Skeletal muscle satellite cell (primary cell): ENCODE results near the gene SPIN1. TPM values are rescaled to one million over a fixed set of nuclear protein-coding genes. Genes with fewer than 3 reads are reported as not detected.
"Not testable (repeated sequence)": the region's sequence is repeated elsewhere in the genome, so short reads cannot be mapped to it uniquely, and the experiment has no call there.

Experiments used
- H3K27me3 ChIP-seq: 2 replicates; pipeline ENCODE4 v1.7.0; 2013; ENCODE audit warnings: low read length; ENCODE audit not compliant: control insufficient read depth, insufficient read depth
- H3K36me3 ChIP-seq: 2 replicates; pipeline ENCODE4 v1.7.0; 2013; ENCODE audit warnings: mild to moderate bottlenecking, control low read depth, low read length; ENCODE audit not compliant: insufficient read depth
- H3K4me1 ChIP-seq: 2 replicates; pipeline ENCODE4 v1.7.0; 2013; ENCODE audit warnings: low read length; ENCODE audit not compliant: control insufficient read depth, insufficient read depth
- H3K4me2 ChIP-seq: 2 replicates; pipeline ENCODE4 v1.7.0; 2013; ENCODE audit warnings: mild to moderate bottlenecking, low read length
- H3K4me3 ChIP-seq: 2 replicates; pipeline ENCODE4 v1.7.0; 2013; ENCODE audit warnings: low read length
- H3K9ac ChIP-seq: 2 replicates; pipeline ENCODE4 v1.7.0; 2013; ENCODE audit warnings: mild to moderate bottlenecking, low read depth, low read length, moderate library complexity
- H3K9me3 ChIP-seq: replicated peaks from 2 replicates; pipeline ENCODE4 v1.7.0; 2013; ENCODE audit warnings: mild to moderate bottlenecking, control low read depth, low read length
- total RNA-seq: library from RNA; depleted of rRNA; stranded (reverse); fragments of >200 nt; gene quantifications from 2 replicates; pipeline ENCODE4 v1.2.3, GENCODE V29; 2012; rRNA removed

The SPIN1 gene
- 52.2 and 54.5 TPM in 2 replicates for total RNA-seq

DNA sequence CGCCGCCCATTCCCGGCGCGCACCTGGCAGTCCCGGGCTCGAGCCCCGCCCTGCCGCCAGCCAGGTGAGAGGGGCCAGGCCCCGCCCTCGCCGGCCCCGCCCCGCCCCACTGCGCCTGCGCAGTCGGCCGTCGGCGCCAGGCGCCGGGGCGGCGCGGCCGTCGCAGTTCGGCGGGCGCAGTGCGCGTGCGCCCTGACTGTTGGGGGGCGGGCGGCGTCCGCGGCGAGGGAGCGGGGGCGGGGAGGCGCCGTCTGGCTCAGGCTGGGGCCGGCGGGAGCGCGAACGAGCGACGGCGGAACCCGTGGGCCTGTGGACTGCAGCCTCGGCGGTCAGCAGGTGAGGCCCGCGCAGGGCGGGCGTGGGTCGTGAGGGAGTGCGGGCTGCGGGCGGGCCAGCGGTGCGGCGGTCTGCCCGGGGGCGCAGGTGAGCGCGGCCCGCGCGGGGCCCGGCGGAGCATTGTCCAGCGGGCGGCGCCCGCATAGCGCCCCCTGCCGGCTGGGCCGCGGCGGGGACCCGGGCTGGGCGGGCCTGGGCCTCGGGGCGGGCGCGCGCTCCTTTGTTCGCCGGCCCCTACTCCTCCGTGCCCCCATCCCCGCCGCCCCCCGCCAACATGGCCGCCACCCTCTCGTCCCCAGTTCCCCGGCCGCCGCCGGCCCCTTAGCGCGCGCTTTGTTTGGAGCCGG lies at the start of gene SPIN1:
Gene SPIN1 (plus strand): TSS at position 242 of the 683 bp plus-strand sequence. CDS start 38,096 bp downstream, outside the sequence.
- Histone ChIP-seq H3K9ac (peak within 1 kb of the TSS; percentile 89), H3K9me3 (no peaks in the 10 kb centered on the region), H3K27me3 (no peaks in the 10 kb centered on the region), H3K36me3 (no peaks in the 10 kb centered on the region), H3K4me1 (peaks cover 24% of the 10 kb centered on the region), H3K4me2 (peak within 1 kb of the TSS; percentile 98), H3K4me3 (peak within 1 kb of the TSS; percentile 89)

DNA sequence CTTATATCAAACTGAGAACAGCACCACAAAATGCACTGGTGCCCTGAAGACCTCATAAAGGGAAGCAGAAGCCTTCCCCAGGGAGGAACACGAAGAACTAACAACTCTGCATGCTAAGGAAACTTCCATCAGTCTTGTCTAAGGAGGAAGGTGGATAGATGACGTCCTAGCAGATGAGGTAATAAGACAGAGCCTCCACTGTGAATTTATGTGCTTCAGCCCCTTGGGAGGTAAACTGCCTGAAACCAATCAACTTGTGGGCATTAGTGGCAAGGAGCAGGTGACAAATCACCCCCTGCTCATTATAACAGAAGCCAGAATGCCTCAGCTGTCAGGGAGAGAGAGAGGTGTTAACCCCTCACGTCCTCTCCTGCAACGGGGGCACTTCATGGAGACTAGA lies 48.9 kb upstream of the SPIN1 start:
- Histone ChIP-seq H3K9me3 (no peaks in the 10 kb centered on the region), H3K4me2 (no peak overlapping the region), H3K27me3 (no peaks in the 10 kb centered on the region), H3K4me1 (no peaks in the 10 kb centered on the region), H3K9ac (no peak overlapping the region), H3K4me3 (no peak overlapping the region), H3K36me3 (no peaks in the 10 kb centered on the region)

DNA sequence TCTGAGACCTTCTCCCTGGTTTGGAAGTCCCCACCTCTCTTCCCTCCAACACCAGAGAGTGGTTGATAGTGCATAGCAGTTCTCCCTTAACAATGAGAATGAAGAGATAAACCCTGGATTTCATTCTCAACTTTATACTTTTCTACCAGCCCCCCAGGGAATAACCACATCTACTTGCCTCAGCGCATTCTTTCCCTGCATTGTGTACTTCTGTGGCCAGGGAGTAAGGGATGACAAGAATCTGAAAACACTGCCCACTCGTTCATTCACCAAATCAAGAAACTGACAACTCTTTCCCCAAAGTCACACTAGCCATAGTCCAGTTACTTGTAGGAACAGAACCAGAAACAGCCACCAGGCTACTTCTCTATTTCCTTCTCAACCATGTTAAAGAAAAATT lies 46.0 kb upstream of the SPIN1 start:
- Histone ChIP-seq H3K4me3 (no peak overlapping the region), H3K36me3 (no peaks in the 10 kb centered on the region), H3K27me3 (no peaks in the 10 kb centered on the region), H3K4me1 (no peaks in the 10 kb centered on the region), H3K4me2 (no peak overlapping the region), H3K9me3 (no peaks in the 10 kb centered on the region), H3K9ac (no peak overlapping the region)

DNA sequence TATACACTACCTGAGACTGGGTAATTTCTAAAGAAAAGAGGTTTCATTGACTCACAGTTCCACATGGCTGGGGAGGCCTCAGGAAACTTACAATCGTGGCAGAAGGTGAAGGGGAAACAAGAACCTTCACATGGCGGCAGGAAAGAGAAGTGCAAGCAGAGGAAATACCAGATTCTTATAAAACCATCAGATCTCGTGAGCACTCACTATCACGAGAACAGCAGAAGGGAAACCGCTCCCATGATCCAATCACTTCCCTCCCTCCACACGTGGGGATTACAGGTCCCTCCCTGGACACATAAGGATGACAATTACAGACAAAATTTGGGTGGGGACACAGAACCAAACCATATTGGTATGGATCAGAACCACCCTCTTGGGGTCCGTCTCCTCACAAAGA lies 44.2 kb upstream of the SPIN1 start:
- no peak overlapping the region for H3K9ac ChIP-seq
- H3K9me3 ChIP-seq: no peaks in the 10 kb centered on the region

DNA sequence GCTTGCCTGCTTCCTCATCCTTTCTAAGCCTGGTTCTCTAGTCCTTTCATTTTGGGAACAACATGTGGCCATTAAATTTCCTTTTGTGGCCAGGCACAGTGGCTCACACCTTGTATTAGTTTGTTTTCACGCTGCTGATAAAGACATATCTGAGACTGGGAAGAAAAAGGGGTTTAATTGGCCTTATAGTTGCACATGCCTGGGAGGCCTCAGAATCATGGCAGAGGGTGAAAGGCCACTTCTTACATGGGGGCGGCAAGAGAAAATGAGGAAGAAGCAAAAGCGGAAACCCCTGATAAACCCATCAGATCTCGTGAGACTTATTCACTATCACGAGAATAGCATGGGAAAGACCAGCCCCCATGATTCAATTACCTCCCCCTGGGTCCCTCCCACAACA lies 37.9 kb upstream of the SPIN1 start:
- H3K4me1 ChIP-seq, H3K4me3 ChIP-seq, H3K4me2 ChIP-seq, H3K36me3 ChIP-seq, H3K9ac ChIP-seq, H3K27me3 ChIP-seq, H3K9me3 ChIP-seq: not testable (repeated sequence)

More for the DNA sequence above, 44.2 kb upstream of the SPIN1 start:
- Histone ChIP-seq H3K4me2 (no peak overlapping the region), H3K4me3 (no peak overlapping the region), H3K4me1 (no peaks in the 10 kb centered on the region), H3K36me3 (no peaks in the 10 kb centered on the region), H3K27me3 (no peaks in the 10 kb centered on the region)

DNA sequence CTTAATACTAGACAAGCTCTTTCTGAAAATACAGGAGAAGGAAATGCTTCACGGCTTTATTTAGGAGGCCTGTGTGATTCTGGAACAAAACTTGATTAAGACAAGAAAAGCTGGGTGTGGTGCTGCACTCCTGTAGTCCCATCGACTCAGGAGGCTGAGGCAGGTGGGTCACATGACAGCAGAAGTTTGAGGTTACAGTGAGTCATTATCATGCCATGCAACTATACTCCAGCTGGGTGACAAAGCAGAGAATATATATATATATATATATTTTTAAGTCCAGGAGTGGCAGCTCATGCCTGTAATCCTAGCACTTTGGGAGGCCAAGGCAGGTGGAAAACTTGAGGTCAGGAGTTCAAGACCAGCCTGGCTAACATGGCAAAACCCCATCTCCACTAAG lies 33.1 kb upstream of the SPIN1 start:
- H3K27me3 ChIP-seq: peaks cover 1% of the 10 kb centered on the region
- H3K9ac ChIP-seq: no peak overlapping the region
- H3K4me3 ChIP-seq: no peak overlapping the region
- H3K4me1 ChIP-seq: no peaks in the 10 kb centered on the region
- H3K9me3 ChIP-seq: no peaks in the 10 kb centered on the region
- H3K36me3 ChIP-seq: no peaks in the 10 kb centered on the region
- H3K4me2 ChIP-seq: no peak overlapping the region

DNA sequence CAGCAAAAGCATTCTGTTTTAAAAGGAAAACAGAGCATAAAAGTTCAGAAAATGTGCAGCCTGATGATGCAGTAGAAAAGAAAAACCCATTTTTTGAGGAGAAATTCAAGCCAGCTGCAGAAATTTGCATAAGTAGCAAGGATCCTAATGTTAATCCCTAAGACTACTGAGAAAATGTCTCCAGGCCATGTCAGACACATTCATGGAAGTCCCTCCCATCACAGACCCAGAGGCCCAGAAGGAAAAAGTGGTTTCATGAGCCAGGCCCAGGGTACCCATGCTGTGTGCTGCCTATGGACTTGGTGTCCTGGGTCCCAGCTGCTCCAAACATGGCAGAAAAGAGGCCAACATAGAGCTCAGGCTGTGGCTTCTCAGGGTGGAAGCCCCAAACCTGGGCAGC lies 31.0 kb upstream of the SPIN1 start:
- H3K4me3 ChIP-seq, H3K4me2 ChIP-seq, H3K27me3 ChIP-seq, H3K9me3 ChIP-seq, H3K4me1 ChIP-seq, H3K9ac ChIP-seq, H3K36me3 ChIP-seq: not testable (repeated sequence)

DNA sequence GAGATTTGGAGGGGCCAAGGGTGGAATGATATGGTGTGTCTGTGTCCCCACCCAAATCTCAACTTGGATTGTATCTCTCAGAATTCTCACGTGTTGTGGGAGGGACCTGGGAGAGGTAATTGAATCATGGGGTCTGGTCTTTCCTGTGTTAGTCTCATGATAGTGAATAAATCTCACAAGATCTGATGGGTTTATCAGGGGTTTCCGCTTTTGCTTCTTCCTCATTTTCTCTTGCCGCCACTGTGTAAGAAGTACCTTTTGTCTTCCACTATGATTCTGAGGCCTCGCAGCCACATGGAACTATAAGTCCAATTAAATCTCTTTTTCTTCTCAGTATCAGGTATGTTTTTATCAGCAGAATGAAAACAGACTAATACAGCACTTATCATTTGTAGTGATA lies 29.5 kb upstream of the SPIN1 start:
- Histone ChIP-seq H3K27me3 (peaks cover 3% of the 10 kb centered on the region), H3K9me3 (no peaks in the 10 kb centered on the region), H3K4me1 (no peaks in the 10 kb centered on the region), H3K4me3 (no peak overlapping the region), H3K36me3 (no peaks in the 10 kb centered on the region), H3K9ac (no peak overlapping the region), H3K4me2 (no peak overlapping the region)

DNA sequence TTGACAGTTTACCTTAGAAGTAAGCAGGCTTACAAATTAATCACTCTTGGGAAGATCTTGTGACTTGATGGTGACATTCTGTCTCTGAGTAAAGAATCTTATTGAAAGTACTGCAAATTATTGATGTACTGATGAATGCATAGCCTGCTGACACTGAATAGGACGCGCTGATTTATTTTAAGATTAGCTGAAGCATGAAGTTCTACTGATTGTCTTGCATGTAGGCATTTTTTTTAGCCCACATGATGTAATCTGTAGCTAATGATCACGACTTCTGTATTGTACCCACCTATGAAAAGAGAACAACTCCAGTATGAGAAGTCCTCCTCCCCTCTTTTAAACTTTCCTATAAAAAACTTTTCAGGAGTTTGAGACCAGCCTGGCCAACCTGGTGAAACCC lies 28.3 kb upstream of the SPIN1 start:
- H3K27me3 ChIP-seq: peaks cover 3% of the 10 kb centered on the region
- no peaks in the 10 kb centered on the region for H3K4me1 ChIP-seq
- no peak overlapping the region for H3K4me2 ChIP-seq
- H3K9me3 ChIP-seq: no peaks in the 10 kb centered on the region
- H3K4me3 ChIP-seq: no peak overlapping the region
- no peaks in the 10 kb centered on the region for H3K36me3 ChIP-seq
- no peak overlapping the region for H3K9ac ChIP-seq

DNA sequence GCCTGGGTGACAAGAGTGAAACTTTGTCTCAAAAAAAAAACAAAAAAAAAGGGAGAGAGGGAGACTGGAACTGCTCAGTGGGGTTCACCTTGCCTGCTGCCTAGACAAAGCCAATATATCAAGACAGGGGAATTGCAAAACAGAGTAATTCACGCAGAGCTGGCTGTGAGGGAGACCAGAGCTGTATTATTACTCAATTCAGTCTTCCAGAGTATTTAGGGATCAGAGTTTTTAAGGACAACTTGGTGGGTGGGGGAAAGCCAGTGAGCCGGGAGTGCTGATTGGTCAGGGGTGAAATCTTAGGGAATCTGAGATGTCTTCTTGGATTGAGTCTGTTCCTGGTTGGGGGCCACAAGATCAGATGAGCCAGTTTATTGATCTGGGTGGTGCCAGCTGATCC lies 25.6 kb upstream of the SPIN1 start:
- no peak overlapping the region for H3K9ac ChIP-seq
- no peaks in the 10 kb centered on the region for H3K36me3 ChIP-seq
- H3K4me3 ChIP-seq: no peak overlapping the region
- no peaks in the 10 kb centered on the region for H3K4me1 ChIP-seq
- H3K4me2 ChIP-seq: no peak overlapping the region
- H3K9me3 ChIP-seq: no peaks in the 10 kb centered on the region
- peaks cover 3% of the 10 kb centered on the region for H3K27me3 ChIP-seq

DNA sequence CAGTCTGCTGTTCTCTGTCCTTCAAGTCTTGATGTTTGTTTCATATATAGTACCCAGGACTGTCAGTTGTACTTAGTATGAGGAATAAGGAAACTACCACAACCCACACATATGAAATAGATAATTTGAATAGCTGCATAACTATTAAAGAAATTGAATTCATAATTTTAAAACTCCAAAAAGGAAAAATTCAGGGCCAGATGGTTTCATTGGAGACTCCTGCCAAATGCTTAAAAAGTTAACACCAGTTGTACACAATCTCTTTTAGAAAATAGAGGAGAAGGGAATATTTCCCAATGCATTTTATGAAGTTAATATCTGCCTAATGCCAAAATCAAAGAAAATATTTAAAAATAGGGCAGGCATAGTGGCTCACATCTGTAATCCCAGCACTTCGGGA lies 24.6 kb upstream of the SPIN1 start:
- Histone ChIP-seq H3K4me2 (no peak overlapping the region), H3K4me1 (no peaks in the 10 kb centered on the region), H3K36me3 (no peaks in the 10 kb centered on the region), H3K9me3 (no peaks in the 10 kb centered on the region), H3K27me3 (peaks cover 3% of the 10 kb centered on the region), H3K4me3 (no peak overlapping the region), H3K9ac (no peak overlapping the region)

DNA sequence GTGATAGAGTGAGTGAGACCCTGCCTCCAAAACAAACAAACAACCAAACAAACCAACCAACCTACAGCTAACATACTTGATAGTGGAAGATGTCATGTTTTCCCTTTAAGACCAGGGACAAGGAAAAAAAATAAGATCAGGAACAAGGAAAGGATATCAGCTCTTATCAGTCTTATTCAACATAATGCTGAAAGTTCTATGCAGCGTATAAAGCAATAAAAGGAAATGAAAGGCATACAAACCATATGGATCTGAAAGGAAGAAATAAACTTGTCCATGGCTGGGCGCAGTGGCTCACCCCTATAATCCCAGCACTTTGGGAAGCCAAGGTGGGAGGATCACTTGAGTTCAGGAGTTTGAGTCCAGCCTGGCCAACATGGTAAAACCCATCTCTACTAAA lies 23.5 kb upstream of the SPIN1 start:
- Histone ChIP-seq H3K9me3 (no peaks in the 10 kb centered on the region), H3K36me3 (no peaks in the 10 kb centered on the region), H3K4me3 (no peak overlapping the region), H3K4me2 (no peak overlapping the region), H3K27me3 (peaks cover 3% of the 10 kb centered on the region), H3K4me1 (no peaks in the 10 kb centered on the region), H3K9ac (no peak overlapping the region)
